ENCODE data around the gene RNF186. TPM values are rescaled to one million over a fixed set of nuclear protein-coding genes. Genes with fewer than 3 reads are reported as not detected.

Gene RNF186
- total RNA-seq, 4 donors from 2014 or later = 2.5 to 19.0 (median 10.4) TPM

GRCh38 chr1:19835578-19835977, 20.5 kb upstream of the RNF186 start:
- Histone ChIP-seq H3K27ac (no peak overlapping the region), H3K27me3 (no peaks in the 10 kb centered on the region), H3K4me3 (no peak overlapping the region), H3K4me1 (no peaks in the 10 kb centered on the region), H3K36me3 (no peaks in the 10 kb centered on the region), H3K9me3 (no peaks in the 10 kb centered on the region)
- DNase-seq = no peak
- TF ChIP-seq, protein P1, sequence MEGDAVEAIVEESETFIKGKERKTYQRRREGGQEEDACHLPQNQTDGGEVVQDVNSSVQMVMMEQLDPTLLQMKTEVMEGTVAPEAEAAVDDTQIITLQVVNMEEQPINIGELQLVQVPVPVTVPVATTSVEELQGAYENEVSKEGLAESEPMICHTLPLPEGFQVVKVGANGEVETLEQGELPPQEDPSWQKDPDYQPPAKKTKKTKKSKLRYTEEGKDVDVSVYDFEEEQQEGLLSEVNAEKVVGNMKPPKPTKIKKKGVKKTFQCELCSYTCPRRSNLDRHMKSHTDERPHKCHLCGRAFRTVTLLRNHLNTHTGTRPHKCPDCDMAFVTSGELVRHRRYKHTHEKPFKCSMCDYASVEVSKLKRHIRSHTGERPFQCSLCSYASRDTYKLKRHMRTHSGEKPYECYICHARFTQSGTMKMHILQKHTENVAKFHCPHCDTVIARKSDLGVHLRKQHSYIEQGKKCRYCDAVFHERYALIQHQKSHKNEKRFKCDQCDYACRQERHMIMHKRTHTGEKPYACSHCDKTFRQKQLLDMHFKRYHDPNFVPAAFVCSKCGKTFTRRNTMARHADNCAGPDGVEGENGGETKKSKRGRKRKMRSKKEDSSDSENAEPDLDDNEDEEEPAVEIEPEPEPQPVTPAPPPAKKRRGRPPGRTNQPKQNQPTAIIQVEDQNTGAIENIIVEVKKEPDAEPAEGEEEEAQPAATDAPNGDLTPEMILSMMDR (IDR thresholded peaks at IDR 0.05) = no peak
- TF ChIP-seq POLR2A (IDR thresholded peaks at IDR 0.05) = no peak

DNA sequence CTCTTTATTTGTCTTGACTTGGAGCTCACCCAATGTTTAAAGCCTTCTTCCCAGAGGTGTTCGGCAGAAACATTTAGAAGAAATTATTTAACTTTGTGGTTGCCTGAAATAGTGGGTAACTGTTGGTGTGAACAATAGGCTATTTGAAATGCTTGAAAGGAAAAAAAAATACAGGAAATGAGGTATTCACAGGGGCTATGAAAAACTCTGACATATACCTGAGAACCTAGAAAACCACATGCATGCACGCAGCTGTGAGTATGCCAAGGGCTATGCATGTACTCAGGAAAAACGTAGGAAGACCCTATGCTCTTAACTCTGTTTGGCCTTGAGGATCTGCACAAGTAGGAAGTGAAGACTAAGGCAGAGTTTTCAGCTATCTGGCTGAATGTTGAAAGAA, 16.4 kb upstream of the RNF186 start:
- no peak overlapping the region for H3K4me3 ChIP-seq
- no peaks in the 10 kb centered on the region for H3K27me3 ChIP-seq
- no peaks in the 10 kb centered on the region for H3K4me1 ChIP-seq
- no peaks in the 10 kb centered on the region for H3K36me3 ChIP-seq
- H3K9me3 ChIP-seq = no peaks in the 10 kb centered on the region
- no peak overlapping the region for H3K27ac ChIP-seq
- TF ChIP-seq POLR2A (IDR thresholded peaks at IDR 0.05) = no peak
- TF ChIP-seq, protein P1 (IDR thresholded peaks at IDR 0.05) = no peak
- DNase-seq = no peak

- Histone ChIP-seq H3K36me3 (no peaks in the 10 kb centered on the region), H3K4me3 (no peak overlapping the region), H3K9me3 (no peaks in the 10 kb centered on the region), H3K27me3 (no peaks in the 10 kb centered on the region), H3K27ac (no peak overlapping the region), H3K4me1 (no peaks in the 10 kb centered on the region)
- TF ChIP-seq, protein P1 (IDR thresholded peaks at IDR 0.05) = no peak
- no peak for TF ChIP-seq POLR2A (IDR thresholded peaks at IDR 0.05)
- DNase-seq = no peak
These were observed 13.5 kb upstream of the RNF186 start for GRCh38 chr1:19828546-19828945.

GRCh38 chr1:19825298-19825697, 10.2 kb upstream of the RNF186 start:
- no peaks in the 10 kb centered on the region for H3K4me1 ChIP-seq
- H3K27me3 ChIP-seq = no peaks in the 10 kb centered on the region
- peak in 1 of 3 donors; percentile 52 for DNase-seq
- TF ChIP-seq, protein P1 (IDR thresholded peaks at IDR 0.05) = no peak
- TF ChIP-seq POLR2A (IDR thresholded peaks at IDR 0.05) = no peak
- H3K9me3 ChIP-seq = no peaks in the 10 kb centered on the region
- no peaks in the 10 kb centered on the region for H3K36me3 ChIP-seq
- H3K27ac ChIP-seq = no peak overlapping the region
- H3K4me3 ChIP-seq = no peak overlapping the region

GRCh38 chr1:19824541-19824940, 9.5 kb upstream of the RNF186 start:
- no peaks in the 10 kb centered on the region for H3K9me3 ChIP-seq
- H3K36me3 ChIP-seq = no peaks in the 10 kb centered on the region
- no peak for DNase-seq
- no peak for TF ChIP-seq POLR2A (IDR thresholded peaks at IDR 0.05)
- TF ChIP-seq, protein P1 (IDR thresholded peaks at IDR 0.05) = no peak
- H3K27ac ChIP-seq = no peak overlapping the region
- H3K27me3 ChIP-seq = no peaks in the 10 kb centered on the region
- H3K4me3 ChIP-seq = no peak overlapping the region
- H3K4me1 ChIP-seq = no peaks in the 10 kb centered on the region

GRCh38 chr1:19824036-19824435, 9.0 kb upstream of the RNF186 start:
- TF ChIP-seq, protein P1 (IDR thresholded peaks at IDR 0.05) = no peak
- no peak for TF ChIP-seq POLR2A (IDR thresholded peaks at IDR 0.05)
- no peak for DNase-seq
- no peaks in the 10 kb centered on the region for H3K36me3 ChIP-seq
- H3K27me3 ChIP-seq = no peaks in the 10 kb centered on the region
- no peak overlapping the region for H3K4me3 ChIP-seq
- no peaks in the 10 kb centered on the region for H3K9me3 ChIP-seq
- no peak overlapping the region for H3K27ac ChIP-seq
- H3K4me1 ChIP-seq = no peaks in the 10 kb centered on the region

Data from Peyer's patch (tissue), 4 donors.